Ectodermal cell (in vitro differentiated cells): Measurements from ENCODE around the gene MROH8.
"Not testable (repeated sequence)": the region's sequence is repeated elsewhere in the genome, so short reads cannot be mapped to it uniquely, and the experiment has no call there.

Source experiments
- H3K27ac ChIP-seq: 2 replicates; pipeline ENCODE4 v1.7.0; 2013; ENCODE audit warnings: mild to moderate bottlenecking, low read depth, low read length; ENCODE audit not compliant: insufficient read depth, poor library complexity, severe bottlenecking
- H3K27me3 ChIP-seq: 2 replicates; pipeline ENCODE4 v1.7.0; 2013; ENCODE audit warnings: mild to moderate bottlenecking, low read length; ENCODE audit not compliant: insufficient read depth, control insufficient read depth, poor library complexity, severe bottlenecking
- H3K36me3 ChIP-seq: one replicate; pipeline ENCODE4 v1.7.0; 2013; ENCODE audit warnings: low read length; ENCODE audit not compliant: control insufficient read depth, insufficient read depth
- H3K4me1 ChIP-seq: one replicate; pipeline ENCODE4 v1.7.0; 2013; ENCODE audit warnings: low read length; ENCODE audit not compliant: control insufficient read depth, insufficient read depth
- H3K4me3 ChIP-seq: 2 replicates; pipeline ENCODE4 v1.7.0; 2013; ENCODE audit warnings: low read depth, low read length, control low read depth; ENCODE audit not compliant: insufficient read depth
- H3K9me3 ChIP-seq: 2 replicates; pipeline ENCODE4 v1.7.0; 2013; ENCODE audit warnings: mild to moderate bottlenecking, low read length, moderate library complexity; ENCODE audit not compliant: control insufficient read depth
- WGBS, 2 experiments: methylation state at CpG; one replicate each; pipeline ENCODE4 v1.1.7; 2013; ENCODE audit warnings: missing lambda C conversion rate in 2 of 2; 5-methylcytosine and 5-hydroxymethylcytosine counted together

Gene MROH8

GRCh38 chr20:37128803-37129202 lies 50.5 kb downstream of the MROH8 start:
- Histone ChIP-seq H3K4me3 (no peak overlapping the region), H3K27ac (no peak overlapping the region), H3K4me1 (no peaks in the 10 kb centered on the region), H3K27me3 (no peaks in the 10 kb centered on the region), H3K9me3 (no peaks in the 10 kb centered on the region), H3K36me3 (no peaks in the 10 kb centered on the region)
- 76 to 85% methylated on average over 3 of the region's 3 CpGs for WGBS, 2 experiments

GRCh38 chr20:37126290-37126689 lies 53.1 kb downstream of the MROH8 start:
- H3K4me1 ChIP-seq, H3K9me3 ChIP-seq, H3K36me3 ChIP-seq, H3K27ac ChIP-seq, H3K4me3 ChIP-seq, H3K27me3 ChIP-seq: not testable (repeated sequence)
- WGBS, 2 experiments, result 94 to 96% methylated on average over 20 to 25 of the region's 30 CpGs

- Histone ChIP-seq H3K4me1 (no peaks in the 10 kb centered on the region), H3K4me3 (no peak overlapping the region), H3K27ac (no peak overlapping the region), H3K27me3 (no peaks in the 10 kb centered on the region), H3K36me3 (no peaks in the 10 kb centered on the region), H3K9me3 (no peaks in the 10 kb centered on the region)
- WGBS, 2 experiments, result 91 to 96% methylated on average over 6 of the region's 6 CpGs
These were observed 55.9 kb downstream of the MROH8 start for GRCh38 chr20:37123441-37123840.

- no peak overlapping the region for H3K27ac ChIP-seq
- WGBS, 2 experiments, result 98 to 99% methylated on average over 4 of the region's 4 CpGs
These were observed 58.9 kb downstream of the MROH8 start for GRCh38 chr20:37120497-37120896.

GRCh38 chr20:37119356-37120036 lies 59.9 kb downstream of the MROH8 start:
- no peaks in the 10 kb centered on the region for H3K4me1 ChIP-seq

More at GRCh38 chr20:37120497-37120896, 58.9 kb downstream of the MROH8 start:
- Histone ChIP-seq H3K9me3 (no peaks in the 10 kb centered on the region), H3K4me1 (no peaks in the 10 kb centered on the region), H3K27me3 (no peaks in the 10 kb centered on the region), H3K4me3 (no peak overlapping the region), H3K36me3 (no peaks in the 10 kb centered on the region)

GRCh38 chr20:37114012-37114411 lies 65.3 kb downstream of the MROH8 start:
- H3K27me3 ChIP-seq, result no peaks in the 10 kb centered on the region
- no peaks in the 10 kb centered on the region for H3K4me1 ChIP-seq
- H3K36me3 ChIP-seq, result no peaks in the 10 kb centered on the region
- no peak overlapping the region for H3K27ac ChIP-seq
- 89 to 95% methylated on average over 8 of the region's 8 CpGs for WGBS, 2 experiments
- H3K9me3 ChIP-seq, result no peaks in the 10 kb centered on the region
- H3K4me3 ChIP-seq, result no peak overlapping the region

More at GRCh38 chr20:37119356-37120036, 59.9 kb downstream of the MROH8 start:
- no peaks in the 10 kb centered on the region for H3K9me3 ChIP-seq
- H3K27me3 ChIP-seq, result no peaks in the 10 kb centered on the region
- H3K27ac ChIP-seq, result no peak overlapping the region
- H3K4me3 ChIP-seq, result no peak overlapping the region
- H3K36me3 ChIP-seq, result no peaks in the 10 kb centered on the region
- 94 to 96% methylated on average over 7 of the region's 7 CpGs for WGBS, 2 experiments

- Histone ChIP-seq H3K27me3 (no peaks in the 10 kb centered on the region), H3K9me3 (no peaks in the 10 kb centered on the region), H3K4me1 (no peaks in the 10 kb centered on the region), H3K27ac (no peak overlapping the region), H3K36me3 (no peaks in the 10 kb centered on the region), H3K4me3 (no peak overlapping the region)
- 79 to 97% methylated on average over 2 of the region's 2 CpGs for WGBS, 2 experiments
These were observed 67.4 kb downstream of the MROH8 start for GRCh38 chr20:37111926-37112455.

- Histone ChIP-seq H3K4me1 (no peaks in the 10 kb centered on the region), H3K4me3 (no peak overlapping the region), H3K27ac (no peak overlapping the region), H3K36me3 (no peaks in the 10 kb centered on the region), H3K27me3 (no peaks in the 10 kb centered on the region), H3K9me3 (no peaks in the 10 kb centered on the region)
- WGBS, 2 experiments, result 94 to 95% methylated on average over 4 of the region's 4 CpGs
These were observed 70.7 kb downstream of the MROH8 start for GRCh38 chr20:37108676-37109075.

GRCh38 chr20:37102571-37102970 lies 76.8 kb downstream of the MROH8 start:
- no peak overlapping the region for H3K4me3 ChIP-seq
- H3K9me3 ChIP-seq, result no peaks in the 10 kb centered on the region
- WGBS, 2 experiments, result 89 to 94% methylated on average over 6 of the region's 6 CpGs
- H3K4me1 ChIP-seq, result no peaks in the 10 kb centered on the region
- H3K36me3 ChIP-seq, result no peaks in the 10 kb centered on the region
- H3K27me3 ChIP-seq, result no peaks in the 10 kb centered on the region
- no peak overlapping the region for H3K27ac ChIP-seq

GRCh38 chr20:37096415-37097041 lies 82.8 kb downstream of the MROH8 start:
- WGBS, 2 experiments, result 80 to 87% methylated on average over 11 of the region's 11 CpGs
- Histone ChIP-seq H3K4me1 (peaks cover 5% of the 10 kb centered on the region), H3K9me3 (no peaks in the 10 kb centered on the region), H3K4me3 (no peak overlapping the region), H3K27me3 (no peaks in the 10 kb centered on the region), H3K27ac (no peak overlapping the region), H3K36me3 (no peaks in the 10 kb centered on the region)
